Breast epithelium (tissue), 4 donors: Measurements from ENCODE around the gene NCK1. TPM values are rescaled to one million over a fixed set of nuclear protein-coding genes. Genes with fewer than 3 reads are reported as not detected.
"Not testable (repeated sequence)": the region's sequence is repeated elsewhere in the genome, so short reads cannot be mapped to it uniquely, and the experiment has no call there.

Experiments
- DNase-seq, 2 donors: peaks; one replicate each; pipeline ENCODE4 v3.0.0-alpha.2; 2019; ENCODE audit warnings: low spot score in 2 of 2
- H3K27ac ChIP-seq, 2 donors: fragments of 200-600 bp; sonication (generic) in 1 of 2; one replicate each; pipeline ENCODE4 v1.5.1; 2016 to 2019; ENCODE audit warnings: mild to moderate bottlenecking in 1 of 2
- H3K27me3 ChIP-seq, 2 donors: fragments of 200-600 bp; sonication (generic) in 1 of 2; one replicate each; pipeline versions ENCODE4 v1.5.1 to v1.6.0; 2017 to 2019; ENCODE audit warnings: control low read depth in 1 of 2, mild to moderate bottlenecking in 1 of 2
- H3K36me3 ChIP-seq: fragments of 200-600 bp; one replicate; pipeline ENCODE4 v1.5.1; 2019
- H3K4me1 ChIP-seq, 2 donors: fragments of 200-600 bp; sonication (generic); one replicate each; pipeline ENCODE4 v1.5.1; 2016 to 2019; ENCODE audit warnings: control low read depth in 1 of 2
- H3K4me3 ChIP-seq, 3 donors: fragments of 200-600 bp; sonication (generic); 1 replicate in 2 of 3; 2 replicates in 1 of 3; pipeline ENCODE4 v1.5.1; 2016 to 2019; ENCODE audit warnings: mild to moderate bottlenecking in 3 of 3, moderate library complexity in 2 of 3
- H3K9me3 ChIP-seq, 2 donors: fragments of 200-600 bp; sonication (generic) in 1 of 2; one replicate each; pipeline ENCODE4 v1.5.1; 2016 to 2019; ENCODE audit warnings: control low read depth in 1 of 2
- POLR2A ChIP-seq: fragments of 450-650 bp; IDR thresholded peaks from one replicate; pipeline ENCODE4 v1.6.1; 2016; ENCODE audit warnings: antibody characterized with exemption, mild to moderate bottlenecking, moderate library complexity
- POLR2AphosphoS5 ChIP-seq, 3 donors: sonication (generic); formaldehyde crosslinking; IDR thresholded peaks; one replicate each; pipeline ENCODE4 v1.6.1; 2017; ENCODE audit warnings: antibody characterized with exemption in 3 of 3
- intact Hi-C: fragments of 100-400 bp; cut with DNase I; formaldehyde crosslinking; loops from one replicate; pipeline ENCODE4 v1.15.1; 2023; ENCODE audit warnings: low total_unique reads
- total RNA-seq, 3 donors: library from RNA; depleted of rRNA; stranded (reverse); fragments of >200 nt; gene quantifications; one replicate each; pipeline ENCODE4 v1.1.0, GENCODE V29; 2016
- TF ChIP-seq, protein P1 (sequence below), 3 donors: fragments of 450-650 bp; IDR thresholded peaks; one replicate each; pipeline ENCODE4 v1.5.1; 2016 to 2017; ENCODE audit warnings: antibody characterized with exemption in 3 of 3, mild to moderate bottlenecking in 3 of 3, moderate library complexity in 3 of 3

The NCK1 gene
- total RNA-seq, 3 donors from 2014 or later: 62.3 to 77.0 (median 75.5) TPM

DNA sequence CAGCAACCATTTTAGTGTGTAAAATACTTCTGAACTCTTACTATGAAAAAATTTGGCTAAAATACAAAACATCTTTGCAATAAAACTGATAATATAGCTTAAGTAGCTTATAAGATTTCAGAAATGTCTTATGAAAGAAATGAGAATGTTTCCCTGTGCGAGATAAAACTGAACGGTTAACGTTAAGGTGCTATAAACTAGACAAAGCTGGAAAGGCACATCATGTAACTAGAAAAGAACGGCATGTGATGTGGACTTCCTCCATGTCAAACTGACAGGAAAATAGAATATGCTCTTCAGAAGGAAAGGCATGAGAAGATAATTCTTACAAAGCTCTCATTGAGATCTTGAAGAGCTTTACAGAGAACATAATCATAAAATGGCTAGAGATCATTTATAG, 36.5 kb downstream of the NCK1 start:
- H3K36me3 ChIP-seq: no peaks in the 10 kb centered on the region
- intact Hi-C loops: no loop called here
- H3K27ac ChIP-seq: peak overlapping the region; percentile 5 to 28
- H3K27me3 ChIP-seq: no peaks in the 10 kb centered on the region
- H3K9me3 ChIP-seq: peaks cover 3 to 12% of the 10 kb centered on the region in 2 donors
- DNase-seq: no peak
- peaks cover 0 to 3% of the 10 kb centered on the region in 2 donors for H3K4me1 ChIP-seq
- TF ChIP-seq, protein P1, sequence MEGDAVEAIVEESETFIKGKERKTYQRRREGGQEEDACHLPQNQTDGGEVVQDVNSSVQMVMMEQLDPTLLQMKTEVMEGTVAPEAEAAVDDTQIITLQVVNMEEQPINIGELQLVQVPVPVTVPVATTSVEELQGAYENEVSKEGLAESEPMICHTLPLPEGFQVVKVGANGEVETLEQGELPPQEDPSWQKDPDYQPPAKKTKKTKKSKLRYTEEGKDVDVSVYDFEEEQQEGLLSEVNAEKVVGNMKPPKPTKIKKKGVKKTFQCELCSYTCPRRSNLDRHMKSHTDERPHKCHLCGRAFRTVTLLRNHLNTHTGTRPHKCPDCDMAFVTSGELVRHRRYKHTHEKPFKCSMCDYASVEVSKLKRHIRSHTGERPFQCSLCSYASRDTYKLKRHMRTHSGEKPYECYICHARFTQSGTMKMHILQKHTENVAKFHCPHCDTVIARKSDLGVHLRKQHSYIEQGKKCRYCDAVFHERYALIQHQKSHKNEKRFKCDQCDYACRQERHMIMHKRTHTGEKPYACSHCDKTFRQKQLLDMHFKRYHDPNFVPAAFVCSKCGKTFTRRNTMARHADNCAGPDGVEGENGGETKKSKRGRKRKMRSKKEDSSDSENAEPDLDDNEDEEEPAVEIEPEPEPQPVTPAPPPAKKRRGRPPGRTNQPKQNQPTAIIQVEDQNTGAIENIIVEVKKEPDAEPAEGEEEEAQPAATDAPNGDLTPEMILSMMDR (IDR thresholded peaks at IDR 0.05): no peak
- TF ChIP-seq POLR2A (no peak), POLR2AphosphoS5 (IDR thresholded peaks at IDR 0.05) (no peak)
- H3K4me3 ChIP-seq: no peak overlapping the region

DNA sequence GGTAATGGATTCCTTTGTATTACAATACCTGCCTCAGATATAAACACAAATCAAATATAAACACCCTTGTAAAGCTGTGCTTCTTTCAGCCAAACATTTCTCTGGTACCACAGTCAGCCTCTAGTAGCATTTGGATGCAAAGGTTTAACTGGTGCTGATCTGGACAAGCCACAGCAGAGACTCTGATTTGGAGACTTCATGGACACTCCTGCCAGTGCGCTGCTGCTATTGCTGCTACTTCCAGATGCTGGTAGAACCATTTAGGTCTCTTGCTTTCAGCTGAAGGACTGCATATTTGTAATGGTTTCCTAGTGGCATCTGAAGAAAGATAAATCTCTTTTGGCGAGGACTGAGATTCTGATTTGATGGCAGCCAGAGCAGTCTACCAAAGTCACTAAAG, 36.9 kb downstream of the NCK1 start:
- Histone ChIP-seq H3K27ac (peak overlapping the region; percentile 5 to 28), H3K9me3 (peaks cover 7 to 16% of the 10 kb centered on the region in 2 donors), H3K36me3 (no peaks in the 10 kb centered on the region), H3K27me3 (no peaks in the 10 kb centered on the region), H3K4me3 (no peak overlapping the region), H3K4me1 (no peaks in the 10 kb centered on the region)
- no peak for DNase-seq
- intact Hi-C loops: no loop called here
- TF ChIP-seq POLR2AphosphoS5 (IDR thresholded peaks at IDR 0.05) (no peak), POLR2A (no peak)
- TF ChIP-seq, protein P1 (IDR thresholded peaks at IDR 0.05): no peak

DNA sequence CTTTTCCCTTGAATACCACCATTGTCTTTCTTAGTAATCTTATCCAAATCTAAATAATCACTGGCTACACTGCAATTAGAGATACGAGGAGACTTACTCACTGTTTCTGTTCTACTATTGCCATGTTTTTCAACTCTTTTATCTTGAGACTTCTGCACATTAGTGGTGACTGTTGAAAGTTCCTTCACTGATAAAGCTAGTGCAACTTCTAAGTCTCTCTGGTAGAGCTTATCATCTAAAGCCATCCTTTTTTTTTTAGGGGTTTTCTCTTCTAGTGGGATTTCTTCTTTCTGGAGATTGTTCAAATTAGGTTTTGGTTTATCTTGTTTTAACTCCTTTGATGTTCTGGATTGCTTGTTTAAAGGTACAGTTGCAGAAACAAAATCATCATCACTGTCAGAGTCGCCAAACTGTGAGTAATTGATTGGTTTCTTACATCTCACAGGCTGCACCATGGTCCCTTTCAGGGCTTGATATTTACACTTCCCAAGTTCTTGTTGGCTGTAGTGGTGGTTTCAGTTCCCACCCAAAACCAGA, 37.7 kb downstream of the NCK1 start:
- Histone ChIP-seq H3K27me3 (no peaks in the 10 kb centered on the region), H3K4me3 (no peak overlapping the region), H3K9me3 (peaks cover 11 to 23% of the 10 kb centered on the region in 2 donors), H3K36me3 (no peaks in the 10 kb centered on the region), H3K27ac (no peak overlapping the region), H3K4me1 (no peaks in the 10 kb centered on the region)
- TF ChIP-seq POLR2AphosphoS5 (IDR thresholded peaks at IDR 0.05) (no peak), POLR2A (no peak)
- TF ChIP-seq, protein P1 (IDR thresholded peaks at IDR 0.05): no peak
- intact Hi-C loops: no loop called here
- no peak for DNase-seq

DNA sequence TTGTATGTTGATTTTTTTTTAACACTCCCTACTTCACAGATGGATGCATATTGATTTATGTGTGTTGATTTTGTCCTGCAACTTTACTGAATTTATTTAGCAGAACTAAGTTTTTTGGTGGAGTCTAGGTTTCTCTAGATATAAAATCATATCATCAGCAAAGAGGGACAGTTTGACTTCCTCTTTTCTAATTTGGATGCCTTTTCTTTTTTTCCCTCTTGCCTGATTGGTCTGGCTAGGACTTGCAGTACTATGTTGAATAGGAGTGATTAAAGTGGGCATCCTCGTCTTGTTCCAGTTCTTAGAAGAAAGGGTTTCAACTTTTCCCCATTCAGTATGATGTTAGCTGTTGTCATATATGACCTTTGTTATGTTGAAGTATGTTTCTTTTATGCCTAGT, 38.7 kb downstream of the NCK1 start:
- H3K4me3 ChIP-seq, DNase-seq, H3K4me1 ChIP-seq, H3K27me3 ChIP-seq, H3K36me3 ChIP-seq, H3K27ac ChIP-seq, intact Hi-C loops: not testable (repeated sequence)
- H3K9me3 ChIP-seq: peaks cover 17 to 28% of the 10 kb centered on the region in 2 donors

DNA sequence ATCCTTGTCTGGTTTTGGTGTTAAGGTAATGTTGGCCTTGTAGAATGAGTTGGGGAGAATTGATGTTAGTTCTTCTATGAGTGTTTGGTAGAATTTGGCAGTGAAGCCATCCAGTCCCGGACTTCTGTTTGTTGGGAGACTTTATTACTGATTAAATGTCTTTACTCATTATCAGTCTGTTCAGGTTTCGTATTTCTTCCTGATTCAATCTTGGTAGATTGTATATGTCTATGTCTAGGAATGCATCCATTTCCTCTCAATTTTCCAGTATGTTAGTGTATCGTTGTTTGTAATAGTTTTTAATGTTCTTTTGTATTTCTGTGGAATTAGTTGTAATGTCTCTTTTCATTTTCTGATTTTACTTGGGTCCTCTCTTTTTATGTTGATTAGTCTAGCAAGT, 39.4 kb downstream of the NCK1 start:
- DNase-seq: no peak
- intact Hi-C loops: no loop called here
- H3K4me3 ChIP-seq: no peak overlapping the region
- no peaks in the 10 kb centered on the region for H3K4me1 ChIP-seq
- H3K9me3 ChIP-seq: peaks cover 19 to 28% of the 10 kb centered on the region in 2 donors
- H3K27ac ChIP-seq: no peak overlapping the region
- no peaks in the 10 kb centered on the region for H3K27me3 ChIP-seq
- no peaks in the 10 kb centered on the region for H3K36me3 ChIP-seq
- no peak for TF ChIP-seq POLR2A
- TF ChIP-seq, protein P1 (IDR thresholded peaks at IDR 0.05): no peak
- TF ChIP-seq POLR2AphosphoS5 (IDR thresholded peaks at IDR 0.05): no peak

DNA sequence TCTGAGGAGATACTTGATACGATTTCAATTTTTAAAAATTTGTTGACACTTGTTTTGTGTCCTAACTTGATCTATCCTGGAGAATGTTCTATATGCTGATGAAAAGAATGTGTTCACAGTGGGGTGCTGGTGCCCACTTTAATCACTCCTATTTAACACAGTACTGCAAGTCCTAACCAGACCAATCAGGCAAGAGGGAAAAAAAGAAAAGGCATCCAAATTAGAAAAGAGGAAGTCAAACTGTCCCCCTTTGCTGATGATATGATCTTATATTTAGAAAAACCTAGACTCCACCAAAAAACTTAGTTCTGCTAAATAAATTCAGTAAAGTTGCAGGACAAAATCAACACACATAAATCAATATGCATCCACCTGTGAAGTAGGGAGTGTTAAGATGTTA, 40.5 kb downstream of the NCK1 start:
- H3K4me3 ChIP-seq, H3K27ac ChIP-seq, H3K4me1 ChIP-seq, intact Hi-C loops, DNase-seq, H3K27me3 ChIP-seq, H3K36me3 ChIP-seq: not testable (repeated sequence)
- H3K9me3 ChIP-seq: peaks cover 19 to 28% of the 10 kb centered on the region in 2 donors
